Endodermal cell (in vitro differentiated cells): Measurements from ENCODE around the gene ABHD16A. TPM values are rescaled to one million over a fixed set of nuclear protein-coding genes. Genes with fewer than 3 reads are reported as not detected.

ENCODE experiments used
- DNase-seq: peaks from one replicate; pipeline ENCODE4 v3.0.0-alpha.2; 2017
- H3K27ac ChIP-seq: 2 replicates; pipeline ENCODE4 v1.5.1; 2013; ENCODE audit warnings: mild to moderate bottlenecking, low read depth, low read length, moderate library complexity
- H3K27me3 ChIP-seq: 2 replicates; pipeline ENCODE4 v1.6.1; 2013; ENCODE audit warnings: mild to moderate bottlenecking, low read length, moderate library complexity; ENCODE audit not compliant: insufficient read depth, control insufficient read depth, poor library complexity, severe bottlenecking
- H3K36me3 ChIP-seq: 2 replicates; pipeline ENCODE4 v1.7.0; 2013; ENCODE audit warnings: mild to moderate bottlenecking, low read length, moderate library complexity; ENCODE audit not compliant: control insufficient read depth, insufficient read depth
- H3K4me1 ChIP-seq: one replicate; pipeline ENCODE4 v1.7.0; 2013; ENCODE audit warnings: low read length; ENCODE audit not compliant: control insufficient read depth, insufficient read depth
- H3K4me3 ChIP-seq: 2 replicates; pipeline ENCODE4 v1.5.1; 2013; ENCODE audit warnings: mild to moderate bottlenecking, low read length, moderate library complexity
- H3K9ac ChIP-seq: 2 replicates; pipeline ENCODE4 v1.6.1; 2013; ENCODE audit warnings: mild to moderate bottlenecking, low read length, moderate library complexity; ENCODE audit not compliant: poor library complexity, severe bottlenecking; ENCODE audit errors: extremely low read depth
- H3K9me3 ChIP-seq: 2 replicates; pipeline ENCODE4 v1.6.1; 2013; ENCODE audit warnings: mild to moderate bottlenecking, low read length, moderate library complexity; ENCODE audit not compliant: control insufficient read depth
- H3K27ac Mint-ChIP-seq: 2 replicates; pipeline ENCODE4 v1.8.0; 2020; ENCODE audit warnings: mixed read lengths
- H3K27me3 Mint-ChIP-seq: 2 replicates; pipeline ENCODE4 v1.8.0; 2021; ENCODE audit warnings: mild to moderate bottlenecking, mixed read lengths; ENCODE audit not compliant: insufficient read depth
- H3K36me3 Mint-ChIP-seq: 2 replicates; pipeline ENCODE4 v1.8.0; 2020; ENCODE audit warnings: low read depth, mixed read lengths
- H3K4me1 Mint-ChIP-seq: 2 replicates; pipeline ENCODE4 v1.8.0; 2020; ENCODE audit warnings: mixed read lengths
- H3K4me3 Mint-ChIP-seq: 2 replicates; pipeline ENCODE4 v1.8.0; 2020; ENCODE audit warnings: mild to moderate bottlenecking, moderate library complexity, mixed read lengths
- H3K9me3 Mint-ChIP-seq: 2 replicates; pipeline ENCODE4 v1.8.0; 2020; ENCODE audit warnings: mild to moderate bottlenecking, mixed read lengths
- CTCF ChIP-seq: fragments of 200-600 bp; sonication (generic); conservative IDR thresholded peaks from 2 replicates; pipeline ENCODE4 v1.5.0; 2021; ENCODE audit warnings: antibody characterized with exemption, mild to moderate bottlenecking
- WGBS, 2 experiments: methylation state at CpG; one replicate each; pipeline versions ENCODE4 v1.1.5 to v1.1.7; 2013; ENCODE audit warnings: missing lambda C conversion rate in 2 of 2, mixed read lengths in 1 of 2; ENCODE audit not compliant: insufficient coverage in 1 of 2, insufficient read length in 1 of 2; 5-methylcytosine and 5-hydroxymethylcytosine counted together
- total RNA-seq, 2 donors: library from RNA; stranded (reverse); fragmentation: NEBNext Ultra II Directional in 1 of 2; extraction: Animal tissue kit (Norgen Biotek cat#: 25700) in 1 of 2; gene quantifications; 2 replicates in 1 of 2; 3 replicates in 1 of 2; pipeline ENCODE4 v1.2.1, GENCODE V29; 2021

Gene ABHD16A
- total RNA-seq, 2 donors from 2014 or later: 38.3 to 59.5 TPM

DNA sequence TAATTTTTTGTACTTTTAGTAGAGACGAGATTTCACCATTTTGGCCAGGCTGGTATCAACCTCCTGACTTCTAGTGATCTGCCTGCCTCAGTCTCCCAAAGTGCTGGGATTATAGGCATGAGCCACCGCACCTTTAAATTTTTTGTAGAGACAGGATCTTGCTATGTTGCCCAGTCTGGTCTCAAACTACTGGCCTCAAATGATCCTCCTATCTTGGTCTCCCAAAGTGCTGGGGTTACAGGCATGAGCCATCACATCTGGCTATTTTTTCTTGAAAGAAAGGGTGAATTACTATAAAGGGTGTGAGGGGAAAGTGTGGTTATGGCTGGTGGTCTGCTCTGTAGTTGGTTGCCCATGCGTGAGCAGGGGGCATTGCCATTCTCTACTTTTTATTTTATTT, 5.1 kb upstream of the ABHD16A start:
- TF ChIP-seq CTCF: no peak
- no peak overlapping the region for H3K4me3 Mint-ChIP-seq
- DNase-seq: no peak
- no peaks in the 10 kb centered on the region for H3K9me3 Mint-ChIP-seq
- no peaks in the 10 kb centered on the region for H3K27me3 ChIP-seq
- peaks cover 2% of the 10 kb centered on the region for H3K27me3 Mint-ChIP-seq
- H3K4me3 ChIP-seq: no peak overlapping the region
- H3K36me3 Mint-ChIP-seq: no peaks in the 10 kb centered on the region
- no peak overlapping the region for H3K27ac ChIP-seq
- no peaks in the 10 kb centered on the region for H3K36me3 ChIP-seq
- H3K9ac ChIP-seq: no peak overlapping the region
- WGBS, 2 experiments: 85 to 95% methylated on average over 2 of the region's 3 CpGs
- no peaks in the 10 kb centered on the region for H3K4me1 ChIP-seq
- H3K27ac Mint-ChIP-seq: no peak overlapping the region
- H3K9me3 ChIP-seq: no peaks in the 10 kb centered on the region
- H3K4me1 Mint-ChIP-seq: peaks cover 14% of the 10 kb centered on the region

DNA sequence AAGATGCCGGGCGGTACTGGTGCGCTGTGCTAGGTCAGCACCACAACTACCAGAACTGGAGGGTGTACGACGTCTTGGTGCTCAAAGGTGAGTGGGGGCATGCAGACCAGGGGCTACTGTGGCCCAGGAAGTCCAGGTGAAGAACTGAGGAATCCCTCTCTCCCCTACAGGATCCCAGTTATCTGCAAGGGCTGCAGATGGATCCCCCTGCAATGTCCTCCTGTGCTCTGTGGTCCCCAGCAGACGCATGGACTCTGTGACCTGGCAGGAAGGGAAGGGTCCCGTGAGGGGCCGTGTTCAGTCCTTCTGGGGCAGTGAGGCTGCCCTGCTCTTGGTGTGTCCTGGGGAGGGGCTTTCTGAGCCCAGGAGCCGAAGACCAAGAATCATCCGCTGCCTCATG, 4.6 kb upstream of the ABHD16A start:
- H3K4me3 ChIP-seq: no peak overlapping the region
- no peak overlapping the region for H3K27ac Mint-ChIP-seq
- no peak overlapping the region for H3K4me3 Mint-ChIP-seq
- no peaks in the 10 kb centered on the region for H3K9me3 Mint-ChIP-seq
- H3K9me3 ChIP-seq: no peaks in the 10 kb centered on the region
- no peaks in the 10 kb centered on the region for H3K4me1 ChIP-seq
- no peaks in the 10 kb centered on the region for H3K27me3 ChIP-seq
- DNase-seq: no peak
- no peaks in the 10 kb centered on the region for H3K36me3 Mint-ChIP-seq
- H3K4me1 Mint-ChIP-seq: peaks cover 10% of the 10 kb centered on the region
- no peak overlapping the region for H3K27ac ChIP-seq
- no peak overlapping the region for H3K9ac ChIP-seq
- WGBS, 2 experiments: 93 to 97% methylated on average over 10 of the region's 10 CpGs
- TF ChIP-seq CTCF: no peak
- no peaks in the 10 kb centered on the region for H3K36me3 ChIP-seq
- H3K27me3 Mint-ChIP-seq: peaks cover 2% of the 10 kb centered on the region

DNA sequence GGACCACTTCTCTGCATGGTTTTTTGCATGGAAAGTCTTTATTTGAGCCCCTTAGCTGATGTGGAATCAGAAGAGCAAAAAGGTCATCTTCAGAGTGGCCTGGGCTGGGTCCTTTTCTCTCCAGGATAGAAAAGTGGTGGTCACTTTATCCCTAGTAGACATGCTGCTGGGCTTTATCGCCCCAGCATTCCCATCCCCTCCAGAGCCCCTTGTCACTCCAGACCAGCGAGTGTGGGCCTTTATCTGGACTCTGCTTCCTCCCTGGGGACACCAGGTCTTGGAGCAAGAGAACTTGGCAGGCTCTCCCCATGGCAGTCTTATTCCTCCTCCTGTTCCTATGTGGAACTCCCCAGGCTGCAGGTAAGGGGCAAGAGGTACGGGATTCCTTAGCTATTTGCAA, 3.5 kb upstream of the ABHD16A start, which contains the start of gene LY6G6F:
Gene LY6G6F, plus strand, starts transcription at position 268 of the 400 bp plus-strand sequence. Its CDS starts 41 bp downstream, at position 309.
- no peak for TF ChIP-seq CTCF
- no peak for DNase-seq
- H3K9me3 ChIP-seq: no peaks in the 10 kb centered on the region
- Mint-ChIP-seq H3K27me3 (peaks cover 2% of the 10 kb centered on the region), H3K4me1 (peaks cover 15% of the 10 kb centered on the region), H3K27ac (no peak within 1 kb of the TSS), H3K4me3 (no peak within 1 kb of the TSS), H3K36me3 (no peaks in the 10 kb centered on the region), H3K9me3 (no peaks in the 10 kb centered on the region)
- H3K4me1 ChIP-seq: peaks cover 6% of the 10 kb centered on the region
- H3K36me3 ChIP-seq: no peaks in the 10 kb centered on the region
- H3K27me3 ChIP-seq: no peaks in the 10 kb centered on the region
- 75 to 85% methylated on average over 2 to 3 of the region's 3 CpGs for WGBS, 2 experiments
- H3K9ac ChIP-seq: no peak within 1 kb of the TSS
- no peak within 1 kb of the TSS for H3K4me3 ChIP-seq
- no peak within 1 kb of the TSS for H3K27ac ChIP-seq
